BE2C (cell line): ENCODE results near the gene TOMM7.
"Not testable (repeated sequence)": the region's sequence is repeated elsewhere in the genome, so short reads cannot be mapped to it uniquely, and the experiment has no call there.

Experiments
- DNase-seq: peaks from one replicate; pipeline ENCODE4 v3.0.0-alpha.2; 2020
- H3K27me3 ChIP-seq: fragments of 250-450 bp; sonication (Bioruptor Pico); 2 replicates; pipeline ENCODE4 v1.5.1; 2020; ENCODE audit warnings: mild to moderate bottlenecking
- H3K36me3 ChIP-seq: fragments of 250-450 bp; sonication (Bioruptor Pico); 2 replicates; pipeline ENCODE4 v1.5.1; 2020; ENCODE audit warnings: mild to moderate bottlenecking
- H3K4me1 ChIP-seq: fragments of 250-450 bp; sonication (Bioruptor Pico); 2 replicates; pipeline ENCODE4 v1.5.1; 2020
- H3K4me3 ChIP-seq: 2 replicates; pipeline ENCODE4 v1.5.1; 2011; ENCODE audit warnings: low read depth, low read length
- H3K9me3 ChIP-seq: fragments of 250-450 bp; sonication (Bioruptor Pico); 2 replicates; pipeline ENCODE4 v1.5.1; 2020
- TF ChIP-seq, protein P1 (sequence below): IDR thresholded peaks from 2 replicates; pipeline ENCODE4 v1.5.1; 2012; ENCODE audit warnings: mild to moderate bottlenecking, low read depth, low read length

The TOMM7 gene

GRCh38 chr7:22856416-22856815 is 33.8 kb upstream of the TOMM7 start:
- Histone ChIP-seq H3K4me1 (no peaks in the 10 kb centered on the region; the same call in none of the 2 replicates), H3K4me3 (no peak overlapping the region), H3K27me3 (no peaks in the 10 kb centered on the region), H3K36me3 (peaks cover 5% of the 10 kb centered on the region), H3K9me3 (no peaks in the 10 kb centered on the region)
- no peak for DNase-seq
- TF ChIP-seq, protein P1, sequence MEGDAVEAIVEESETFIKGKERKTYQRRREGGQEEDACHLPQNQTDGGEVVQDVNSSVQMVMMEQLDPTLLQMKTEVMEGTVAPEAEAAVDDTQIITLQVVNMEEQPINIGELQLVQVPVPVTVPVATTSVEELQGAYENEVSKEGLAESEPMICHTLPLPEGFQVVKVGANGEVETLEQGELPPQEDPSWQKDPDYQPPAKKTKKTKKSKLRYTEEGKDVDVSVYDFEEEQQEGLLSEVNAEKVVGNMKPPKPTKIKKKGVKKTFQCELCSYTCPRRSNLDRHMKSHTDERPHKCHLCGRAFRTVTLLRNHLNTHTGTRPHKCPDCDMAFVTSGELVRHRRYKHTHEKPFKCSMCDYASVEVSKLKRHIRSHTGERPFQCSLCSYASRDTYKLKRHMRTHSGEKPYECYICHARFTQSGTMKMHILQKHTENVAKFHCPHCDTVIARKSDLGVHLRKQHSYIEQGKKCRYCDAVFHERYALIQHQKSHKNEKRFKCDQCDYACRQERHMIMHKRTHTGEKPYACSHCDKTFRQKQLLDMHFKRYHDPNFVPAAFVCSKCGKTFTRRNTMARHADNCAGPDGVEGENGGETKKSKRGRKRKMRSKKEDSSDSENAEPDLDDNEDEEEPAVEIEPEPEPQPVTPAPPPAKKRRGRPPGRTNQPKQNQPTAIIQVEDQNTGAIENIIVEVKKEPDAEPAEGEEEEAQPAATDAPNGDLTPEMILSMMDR = no peak

DNA sequence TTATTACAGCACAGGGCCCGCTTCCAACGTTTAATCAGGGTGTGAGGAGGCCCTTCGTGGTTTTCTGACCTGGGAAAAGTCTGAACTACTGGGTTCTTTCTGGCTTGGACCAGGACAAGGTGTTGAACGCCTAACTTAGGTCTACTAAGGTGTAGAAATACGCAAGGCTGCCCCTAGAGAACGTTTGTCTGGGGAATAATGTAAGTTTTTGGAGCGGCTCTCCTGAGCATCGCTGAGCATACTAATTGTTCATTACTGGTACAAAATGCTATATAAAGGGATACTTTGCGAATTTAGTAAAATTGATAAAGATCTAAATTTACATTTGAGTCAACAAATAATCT is 32.4 kb upstream of the TOMM7 start:
- H3K4me3 ChIP-seq = peak overlapping the region; percentile 80
- DNase-seq = no peak
- H3K4me1 ChIP-seq = no peaks in the 10 kb centered on the region; the same call in none of the 2 replicates
- H3K36me3 ChIP-seq = no peaks in the 10 kb centered on the region
- no peaks in the 10 kb centered on the region for H3K9me3 ChIP-seq
- H3K27me3 ChIP-seq = no peaks in the 10 kb centered on the region
- TF ChIP-seq, protein P1 = no peak

- peak; percentile 75 for DNase-seq
- TF ChIP-seq, protein P1 = no peak
Measured at GRCh38 chr7:22854158-22855048, 31.8 kb upstream of the TOMM7 start.

DNA sequence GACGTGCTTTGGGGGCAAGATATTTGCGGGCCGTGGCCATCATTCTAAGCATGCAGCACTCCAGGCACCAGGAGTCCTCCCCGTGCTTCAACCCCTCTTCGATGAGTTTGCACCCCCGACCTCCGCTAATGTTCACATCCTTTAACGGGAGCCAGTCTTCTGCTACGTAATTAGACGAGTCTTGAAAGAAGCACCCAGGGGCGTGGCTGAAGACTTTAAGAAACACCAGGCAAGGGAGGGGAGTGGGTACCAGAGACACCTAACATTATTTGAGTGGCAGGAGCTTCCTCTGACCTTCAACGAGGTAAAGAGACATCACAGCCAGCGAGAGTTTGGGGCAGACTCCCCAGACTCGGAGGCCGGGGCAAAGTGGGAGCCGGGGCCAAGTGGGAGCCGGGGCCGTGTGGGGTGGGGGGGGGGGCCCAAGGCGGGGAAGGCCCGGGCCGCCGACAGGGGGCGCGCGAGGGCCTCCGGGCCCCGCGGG is 31.1 kb upstream of the TOMM7 start:
- no peaks in the 10 kb centered on the region for H3K36me3 ChIP-seq
- H3K27me3 ChIP-seq = no peaks in the 10 kb centered on the region
- no peaks in the 10 kb centered on the region for H3K9me3 ChIP-seq
- H3K4me3 ChIP-seq = peak overlapping the region; percentile 80; the same call in 1 of the 2 replicates
- DNase-seq = no peak
- TF ChIP-seq, protein P1 = no peak
- no peaks in the 10 kb centered on the region for H3K4me1 ChIP-seq

More at GRCh38 chr7:22854158-22855048, 31.8 kb upstream of the TOMM7 start:
- H3K9me3 ChIP-seq = no peaks in the 10 kb centered on the region
- no peaks in the 10 kb centered on the region; the same call in 1 of the 2 replicates for H3K4me1 ChIP-seq
- H3K27me3 ChIP-seq = no peaks in the 10 kb centered on the region
- H3K4me3 ChIP-seq = peak overlapping the region; percentile 80
- H3K36me3 ChIP-seq = no peaks in the 10 kb centered on the region

DNA sequence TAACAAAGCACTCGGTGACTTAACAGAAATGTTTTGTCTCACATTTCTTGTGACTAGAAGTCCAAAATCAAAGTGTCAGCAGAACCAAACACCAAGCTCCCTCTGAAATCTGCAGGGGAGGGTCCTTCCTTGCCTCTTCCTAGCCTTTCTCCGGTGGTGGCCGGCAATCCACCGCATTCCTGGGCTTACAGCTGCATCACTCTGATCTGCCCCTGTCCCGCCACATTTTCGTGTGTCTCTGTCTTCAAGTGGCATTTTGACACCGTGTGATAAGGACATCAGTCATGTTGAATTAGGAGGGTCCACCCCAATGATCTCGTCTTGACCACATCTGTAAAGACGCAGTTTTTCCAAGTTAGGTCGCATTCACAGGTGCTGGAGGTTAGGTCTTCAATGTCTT is 30.5 kb upstream of the TOMM7 start:
- DNase-seq = no peak
- no peaks in the 10 kb centered on the region for H3K9me3 ChIP-seq
- TF ChIP-seq, protein P1 = no peak
- H3K4me3 ChIP-seq = no peak overlapping the region
- H3K36me3 ChIP-seq = no peaks in the 10 kb centered on the region
- H3K4me1 ChIP-seq = no peaks in the 10 kb centered on the region
- H3K27me3 ChIP-seq = no peaks in the 10 kb centered on the region

- TF ChIP-seq, protein P1 = no peak
- Histone ChIP-seq H3K27me3 (no peaks in the 10 kb centered on the region), H3K4me1 (no peaks in the 10 kb centered on the region), H3K9me3 (no peaks in the 10 kb centered on the region), H3K36me3 (no peaks in the 10 kb centered on the region), H3K4me3 (no peak overlapping the region)
- no peak for DNase-seq
Measured at GRCh38 chr7:22851145-22851544, 28.5 kb upstream of the TOMM7 start.

GRCh38 chr7:22850394-22850793 is 27.7 kb upstream of the TOMM7 start:
- H3K9me3 ChIP-seq, H3K4me1 ChIP-seq, DNase-seq, H3K4me3 ChIP-seq, H3K27me3 ChIP-seq, H3K36me3 ChIP-seq: not testable (repeated sequence)
